Measurements from ENCODE around the gene ZBTB18.

ZBTB18 gene

DNA sequence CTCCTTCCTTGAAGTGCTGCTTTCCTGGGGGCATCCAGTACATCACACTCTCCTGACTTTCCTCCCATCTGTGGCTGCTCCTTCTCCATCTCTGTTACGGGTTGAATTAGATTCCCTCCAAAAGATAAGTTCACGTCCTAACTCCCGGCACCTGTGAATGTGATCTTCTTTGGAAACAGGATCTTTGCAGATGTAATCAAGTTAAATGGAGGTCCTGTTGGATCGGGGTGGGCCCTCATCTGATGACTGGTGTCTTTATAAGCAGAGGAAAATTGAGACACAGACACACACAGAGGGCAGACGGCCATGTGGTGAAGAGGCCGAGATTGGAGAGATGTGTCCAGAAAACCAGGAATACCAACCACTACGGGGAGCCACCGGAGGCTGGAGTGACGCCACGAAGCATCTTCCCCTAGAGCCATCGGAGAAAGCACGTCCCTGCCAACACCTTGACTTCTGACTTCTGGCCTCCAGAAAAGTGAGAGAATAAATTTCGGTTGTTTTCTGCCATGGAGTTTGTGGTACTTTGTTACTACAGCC, 36.0 kb downstream of the ZBTB18 start:
- no peak for DNase-seq (ENCODE audit: low read depth in 2 of 3, low spot score in 2 of 3)

DNA sequence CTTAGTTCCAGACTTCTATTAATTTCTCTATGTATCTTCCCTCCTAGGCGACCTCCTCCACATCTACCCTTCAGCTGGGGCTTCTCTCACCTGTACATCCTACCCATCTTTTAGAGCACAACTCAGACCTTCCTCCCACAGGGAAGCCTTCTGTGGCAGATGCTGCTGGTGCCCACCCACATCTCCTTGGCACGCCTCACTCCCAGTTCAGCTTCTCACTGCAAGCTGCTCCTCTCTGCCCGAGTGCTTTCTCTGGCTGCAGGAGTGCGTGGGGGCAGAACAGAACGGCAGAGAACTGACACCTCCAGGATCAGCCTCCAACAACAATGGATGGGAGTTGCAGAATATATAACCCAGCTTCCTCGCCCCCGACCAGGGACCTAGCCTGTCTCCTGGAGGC, 36.5 kb downstream of the ZBTB18 start:
- DNase-seq (ENCODE audit: low read depth in 2 of 3, low spot score in 2 of 3): no peak

DNA sequence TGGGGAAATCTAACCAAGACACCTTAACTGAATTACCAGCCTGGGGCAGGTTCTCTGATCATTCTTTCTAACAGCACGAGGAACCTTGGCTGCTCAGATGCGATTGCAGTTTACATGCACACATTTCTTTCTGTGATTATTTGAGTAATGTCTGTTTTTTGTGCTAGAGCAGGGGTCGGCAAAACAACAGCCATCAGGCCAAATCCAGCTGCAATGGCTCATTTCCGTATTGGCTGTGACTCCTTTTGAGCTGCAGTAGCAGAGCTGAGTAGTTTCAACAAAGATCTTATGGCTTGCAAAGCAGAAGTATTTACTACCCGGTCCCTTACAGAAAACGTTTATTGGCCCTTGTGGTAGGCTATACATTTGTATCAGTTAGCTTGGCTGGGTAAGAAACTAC, 37.1 kb downstream of the ZBTB18 start:
- DNase-seq (ENCODE audit: low read depth in 2 of 3, low spot score in 2 of 3): no peak

DNA sequence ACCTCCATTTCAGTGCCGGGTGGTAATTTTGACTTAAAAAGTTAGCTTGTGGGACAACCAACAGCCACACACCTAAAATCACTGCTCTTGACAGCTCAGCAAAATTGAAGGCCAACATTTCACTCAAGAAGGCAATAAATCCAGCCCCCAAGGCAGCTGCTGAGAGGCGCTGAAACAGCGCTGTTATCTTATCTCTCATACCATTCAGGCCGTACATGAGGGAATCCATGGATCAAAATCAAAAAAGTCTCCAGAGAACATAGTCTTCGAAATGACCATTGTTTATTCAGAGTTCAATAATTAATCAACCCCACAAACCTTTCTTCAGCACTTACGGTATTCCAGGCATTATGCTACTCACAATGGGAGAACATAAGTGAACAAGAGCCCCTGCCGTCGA, 38.5 kb downstream of the ZBTB18 start:
- DNase-seq (ENCODE audit: low read depth in 2 of 3, low spot score in 2 of 3): no peak

DNA sequence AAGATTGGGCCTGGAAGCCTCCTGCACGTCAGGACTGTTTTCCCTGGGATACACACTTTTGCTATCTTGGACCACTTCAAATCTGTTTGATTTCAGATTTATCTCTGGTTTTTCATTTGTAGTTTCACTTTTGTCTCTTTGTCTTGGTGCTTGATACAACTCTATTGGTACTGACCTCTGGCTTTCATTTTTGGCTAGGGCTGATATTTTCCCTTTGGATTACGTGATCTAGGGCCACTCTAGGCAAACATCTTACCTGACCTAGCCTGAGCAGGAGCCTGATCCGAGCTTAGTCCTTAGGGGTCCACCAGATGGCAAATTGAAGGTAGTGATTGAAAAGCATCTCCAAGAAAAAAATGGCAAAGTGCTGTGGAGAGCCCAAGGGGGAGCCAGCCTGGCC, 39.6 kb downstream of the ZBTB18 start:
- no peak for DNase-seq (ENCODE audit: low read depth in 2 of 3, low spot score in 2 of 3)

DNA sequence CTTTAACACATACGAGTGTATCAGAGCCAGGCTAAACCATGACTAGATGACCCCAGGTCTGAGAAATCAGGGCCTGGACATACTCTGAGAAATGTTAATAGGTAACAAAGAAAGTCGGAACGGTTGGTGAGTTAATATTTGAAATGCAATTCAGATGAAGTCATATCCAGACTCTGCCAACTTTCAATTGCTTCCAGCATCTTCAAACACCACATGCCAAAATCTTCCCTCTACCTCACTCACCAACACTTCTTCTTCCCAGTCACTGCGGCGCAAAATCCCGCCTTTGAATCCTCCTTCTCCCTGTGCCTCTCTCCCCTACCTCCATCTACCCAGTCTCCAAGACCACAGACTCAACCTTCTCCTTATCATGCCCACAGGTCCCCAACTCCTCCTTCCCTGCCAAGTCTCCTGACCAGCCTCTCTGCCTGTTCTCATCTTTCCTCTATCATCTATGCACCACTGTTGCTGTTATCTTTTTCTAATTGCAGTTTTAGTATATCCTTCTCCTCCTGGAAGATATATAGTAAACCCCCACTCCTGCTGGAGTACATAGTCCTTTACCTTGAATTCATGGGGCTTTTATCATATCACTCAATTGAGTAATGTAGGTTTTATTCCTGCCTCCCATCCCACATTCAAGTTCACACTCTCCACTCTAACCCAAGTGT, 41.3 kb downstream of the ZBTB18 start:
- DNase-seq (ENCODE audit: low read depth in 2 of 3, low spot score in 2 of 3): no peak

DNA sequence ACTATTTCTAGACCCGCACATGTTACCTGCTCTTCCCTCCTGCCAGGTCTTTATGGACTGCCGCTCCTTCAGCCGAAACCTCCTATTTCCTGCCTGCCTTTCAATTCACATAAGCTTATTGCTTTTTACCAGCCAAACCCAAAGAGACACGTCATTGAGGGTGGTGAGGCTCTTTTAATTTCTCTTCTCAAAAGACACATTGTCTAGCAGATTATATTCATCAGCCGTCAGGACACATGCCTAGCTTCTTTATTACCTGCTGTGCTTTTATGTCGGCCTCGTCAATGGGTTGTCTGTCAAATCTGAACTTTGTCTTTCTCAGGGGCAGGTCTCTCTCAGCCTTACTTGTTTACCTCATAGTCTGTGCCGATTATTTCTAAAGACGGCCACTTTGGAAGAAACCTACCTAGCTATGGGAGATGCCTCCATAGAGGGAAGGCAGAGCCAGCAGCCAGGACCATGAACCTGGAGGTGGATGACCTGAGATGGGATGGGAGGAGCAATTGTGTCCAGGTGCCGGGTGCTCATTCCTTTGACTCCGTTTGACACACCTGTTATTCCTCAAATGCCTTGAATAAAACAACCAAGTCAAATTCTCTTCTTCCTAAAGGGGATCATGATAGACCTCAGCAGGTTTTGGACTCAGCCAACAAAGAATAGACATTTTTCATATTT, 42.0 kb downstream of the ZBTB18 start:
- no peak for DNase-seq (ENCODE audit: low read depth in 2 of 3, low spot score in 2 of 3)

DNA sequence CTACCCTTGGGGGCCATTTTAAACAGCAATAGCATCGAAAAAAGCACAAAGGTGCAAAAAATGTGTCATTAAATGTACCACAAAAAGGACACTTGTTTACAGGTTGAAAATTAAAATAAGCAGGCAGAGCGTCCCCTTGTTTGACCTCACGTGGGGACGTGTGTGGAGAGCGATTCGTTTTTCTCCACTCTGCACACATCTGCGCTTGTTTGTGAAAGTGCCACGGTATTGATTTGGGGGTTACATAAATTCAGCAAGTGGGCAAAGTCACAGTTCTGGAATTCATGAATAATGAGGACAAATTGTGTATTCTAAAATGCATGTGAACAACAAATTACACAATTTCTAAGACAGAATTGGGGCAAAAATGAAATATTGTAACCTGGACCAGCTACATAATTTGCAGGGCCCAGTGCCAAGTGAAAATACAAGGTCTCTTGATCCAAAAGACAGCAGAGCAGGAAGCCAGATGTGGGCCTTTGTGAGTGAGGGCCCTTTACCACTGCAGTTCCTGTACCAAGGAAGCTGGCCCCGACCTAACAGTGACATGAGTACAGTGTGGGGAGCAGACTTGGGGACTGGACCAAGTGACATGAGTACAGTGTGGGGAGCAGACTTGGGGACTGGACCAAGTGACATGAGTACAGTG, 43.9 kb downstream of the ZBTB18 start:
- no peak for DNase-seq (ENCODE audit: low read depth in 2 of 3, low spot score in 2 of 3)

DNA sequence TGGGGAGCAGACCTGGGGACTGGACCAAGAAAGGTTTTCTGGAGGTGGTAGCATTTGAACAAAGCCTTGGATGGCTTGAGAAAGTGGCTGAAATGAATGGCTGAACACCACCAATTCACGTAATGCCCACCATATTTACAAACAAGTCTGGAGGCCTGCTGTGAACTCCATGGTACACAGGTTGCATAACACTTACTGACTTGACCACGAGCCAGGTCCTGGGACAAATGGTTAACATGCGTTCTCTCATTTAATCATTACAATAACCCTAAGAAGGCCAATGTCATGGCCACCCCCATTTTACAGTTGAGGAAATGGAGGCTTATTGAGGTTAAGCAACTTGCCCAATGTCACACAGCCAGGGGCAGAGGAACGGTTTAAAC, 44.4 kb downstream of the ZBTB18 start:
- no peak for DNase-seq (ENCODE audit: low read depth in 2 of 3, low spot score in 2 of 3)

DNA sequence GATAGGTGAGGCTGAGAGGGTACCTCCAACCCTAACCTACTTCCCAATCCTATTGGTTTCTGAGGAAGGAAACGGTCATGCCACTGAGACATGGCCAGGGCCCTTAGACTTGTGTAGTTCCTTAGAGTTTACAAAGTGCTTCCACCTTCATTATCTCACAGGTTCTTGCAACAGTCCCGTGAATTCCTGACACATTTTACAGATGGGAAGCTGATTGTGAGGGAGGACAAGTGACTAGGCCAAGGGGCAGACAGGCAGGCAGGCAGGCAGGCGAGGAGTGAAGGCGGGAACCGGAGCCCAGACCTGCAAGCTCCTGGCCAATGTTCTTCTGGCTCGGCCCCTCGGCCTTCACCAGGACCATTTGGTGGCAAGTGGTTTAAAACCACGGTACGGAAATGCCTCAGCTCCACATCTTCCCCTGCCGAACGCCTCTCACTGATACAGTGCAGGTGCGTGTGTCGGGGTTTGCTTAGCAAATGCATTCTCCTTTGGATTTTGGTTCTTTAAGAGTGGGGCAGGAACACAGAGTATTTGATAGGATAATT, 45.1 kb downstream of the ZBTB18 start:
- no peak for DNase-seq (ENCODE audit: low read depth in 2 of 3, low spot score in 2 of 3)

DNA sequence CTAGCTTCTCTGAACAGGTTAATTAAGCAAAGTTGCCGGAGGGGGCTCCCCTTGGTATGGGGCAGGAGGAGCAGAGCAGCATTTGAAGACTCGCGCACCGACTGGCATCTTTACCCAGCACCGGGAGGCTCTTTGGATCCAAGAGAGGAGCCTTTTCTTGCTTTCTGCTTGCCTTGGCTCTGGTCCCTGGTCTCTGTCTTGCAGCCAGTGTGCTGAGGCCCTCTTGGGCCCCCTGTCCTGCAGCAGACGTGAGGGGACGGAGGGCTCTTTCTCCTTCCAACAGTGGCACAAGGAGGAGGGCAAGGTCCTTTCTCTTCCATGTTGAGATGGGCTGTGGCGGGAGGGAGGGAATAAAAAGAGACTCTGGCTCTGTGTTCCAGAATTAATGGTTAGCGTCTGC, 45.6 kb downstream of the ZBTB18 start:
- no peak for DNase-seq (ENCODE audit: low read depth in 2 of 3, low spot score in 2 of 3)

- no peak for DNase-seq (ENCODE audit: low read depth in 2 of 3, low spot score in 2 of 3)
Measured at GRCh38 chr1:244097523-244098405, 46.7 kb downstream of the ZBTB18 start.

DNA sequence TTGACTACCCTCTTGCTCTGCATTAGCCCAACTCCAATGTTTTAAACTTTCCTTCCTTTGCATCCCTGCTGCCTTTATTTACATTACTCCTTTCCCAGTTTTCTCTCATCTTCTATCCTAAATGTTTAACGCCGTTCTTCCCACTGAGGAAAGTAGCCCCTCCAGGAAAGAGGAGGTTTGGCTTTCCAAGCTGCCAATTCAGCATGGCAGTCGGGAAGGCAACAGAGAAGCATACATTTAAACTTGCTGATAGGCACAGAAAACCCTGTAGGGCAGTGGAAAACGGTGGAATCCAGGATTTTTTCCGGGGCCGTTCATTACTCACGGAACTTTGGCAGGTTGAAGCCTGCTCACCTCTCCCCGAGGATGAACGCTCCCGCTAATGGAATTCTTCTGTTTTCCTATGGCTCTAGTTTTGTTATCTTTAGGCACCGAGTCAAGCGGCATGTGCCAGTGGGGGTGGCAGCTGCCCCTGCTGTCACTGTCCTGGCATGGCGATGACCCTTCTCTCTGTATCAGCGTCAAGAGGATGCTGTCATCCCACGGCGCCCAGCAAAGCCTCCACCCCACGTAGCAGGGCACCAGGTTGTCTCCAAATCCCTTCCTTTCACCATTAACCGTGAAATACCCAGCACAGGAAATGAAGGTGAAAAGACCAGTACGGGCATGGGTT, 48.3 kb downstream of the ZBTB18 start:
- DNase-seq (ENCODE audit: low read depth in 2 of 3, low spot score in 2 of 3): no peak

GRCh38 chr1:244100276-244100675, 49.2 kb downstream of the ZBTB18 start:
- no peak for DNase-seq (ENCODE audit: low read depth in 2 of 3, low spot score in 2 of 3)

- DNase-seq (ENCODE audit: low read depth in 2 of 3, low spot score in 2 of 3): no peak
Measured at GRCh38 chr1:244100704-244101453, 49.8 kb downstream of the ZBTB18 start.

DNA sequence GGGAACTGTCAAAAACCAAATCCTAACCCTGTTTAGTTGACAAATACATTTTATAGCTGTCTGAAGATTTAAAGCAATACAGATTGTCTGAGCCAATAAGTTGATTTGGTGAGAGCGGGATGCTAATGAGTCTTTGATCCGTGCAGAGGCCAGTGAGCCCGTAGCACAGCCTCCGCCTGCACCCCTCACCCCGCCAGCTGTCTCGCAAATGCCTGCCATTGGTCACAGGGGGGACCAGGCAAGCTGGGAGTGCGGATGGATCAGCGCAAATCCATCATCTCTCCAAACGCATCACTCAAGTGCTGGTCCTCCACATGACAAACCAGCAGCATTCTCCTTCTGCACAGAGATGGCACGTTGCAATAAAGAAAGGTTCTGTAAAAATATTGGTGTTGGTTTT, 51.0 kb downstream of the ZBTB18 start:
- DNase-seq (ENCODE audit: low read depth in 2 of 3, low spot score in 2 of 3): no peak

DNA sequence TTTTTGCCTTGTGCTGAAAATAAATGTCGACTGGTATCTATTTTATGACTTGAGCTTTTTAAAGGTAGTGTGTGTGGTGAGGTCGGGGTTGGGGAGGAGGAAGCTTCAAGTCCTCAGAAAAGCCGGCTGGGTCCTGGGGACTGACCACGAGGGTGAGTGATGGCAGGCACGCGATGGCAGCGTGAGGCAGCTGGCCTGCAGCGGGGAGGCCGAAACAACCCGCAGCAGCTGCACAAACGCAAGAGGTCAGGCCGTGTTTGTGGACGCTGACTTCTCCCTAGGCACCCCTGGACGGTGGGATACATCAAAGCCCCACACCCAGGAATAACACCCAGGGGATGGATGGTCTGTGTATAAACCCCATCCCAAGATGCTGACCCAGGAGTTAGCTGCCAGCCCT, 51.4 kb downstream of the ZBTB18 start:
- no peak for DNase-seq (ENCODE audit: low read depth in 2 of 3, low spot score in 2 of 3)

- no peak for DNase-seq (ENCODE audit: low read depth in 2 of 3, low spot score in 2 of 3)
Measured at GRCh38 chr1:244104309-244105060, 53.4 kb downstream of the ZBTB18 start.

- no peak for DNase-seq (ENCODE audit: low read depth in 2 of 3, low spot score in 2 of 3)
Measured at GRCh38 chr1:244106176-244106575, 55.1 kb downstream of the ZBTB18 start.
